HEK293 (cell line): ENCODE data around the gene STEAP1.
"Not testable (repeated sequence)": the region's sequence is repeated elsewhere in the genome, so short reads cannot be mapped to it uniquely, and the experiment has no call there.

Source experiments
- CTCF ChIA-PET: fragments of 350-600 bp; formaldehyde crosslinking; extraction: SDS; loops from one replicate; lab custom pipeline; 2021; ENCODE audit warnings: antibody characterized with exemption; lab: Yijun Ruan, JAX
- POLR2A ChIA-PET: fragments of 300-600 bp; formaldehyde crosslinking; extraction: SDS; loops from one replicate; lab custom pipeline; 2020; ENCODE audit warnings: antibody characterized with exemption, inconsistent platforms; lab: Yijun Ruan, JAX
- H3K27ac ChIP-seq: fragments of 200-500 bp; sonication (Bioruptor generic); 2 replicates; pipeline ENCODE4 v1.5.1; 2014; ENCODE audit warnings: low read depth, low read length, control low read depth, inconsistent platforms; ENCODE audit errors: extremely low read depth
- H3K36me3 ChIP-seq, 2 experiments: fragments of 200-500 bp in 1 of 2; sonication (Bioruptor generic) in 1 of 2; 1 replicate in 1 of 2; 2 replicates in 1 of 2; pipeline ENCODE4 v1.5.1; 2014 to 2017; ENCODE audit warnings: inconsistent platforms in 2 of 2, low read length in 2 of 2; ENCODE audit not compliant: control insufficient read depth in 2 of 2, insufficient read depth in 1 of 2
- H3K4me1 ChIP-seq: fragments of 200-500 bp; sonication (Bioruptor generic); 2 replicates; pipeline ENCODE4 v1.5.1; 2014; ENCODE audit warnings: mild to moderate bottlenecking, low read length, inconsistent platforms; ENCODE audit not compliant: control insufficient read depth, insufficient read depth
- H3K4me3 ChIP-seq: 2 replicates; pipeline ENCODE4 v1.5.1; 2011; ENCODE audit warnings: low read depth, mild to moderate bottlenecking, control low read depth, low read length, moderate library complexity
- H3K9me3 ChIP-seq: fragments of 200-500 bp; sonication (Bioruptor generic); 2 replicates; pipeline ENCODE4 v1.5.1; 2014; ENCODE audit warnings: low read depth, low read length, inconsistent platforms; ENCODE audit not compliant: control insufficient read depth, insufficient read depth
- CTCF ChIP-seq: fragments of 450-650 bp; formaldehyde crosslinking; IDR thresholded peaks from 2 replicates; pipeline ENCODE4 v1.5.1; 2016; ENCODE audit warnings: missing biosample characterization, missing genetic modification characterization
- GLIS1 ChIP-seq: fragments of 450-650 bp; formaldehyde crosslinking; IDR thresholded peaks from 2 replicates; pipeline ENCODE4 v1.5.1; 2016; ENCODE audit warnings: missing biosample characterization, missing genetic modification characterization
- GLIS2 ChIP-seq: fragments of 450-650 bp; formaldehyde crosslinking; IDR thresholded peaks from 2 replicates; pipeline ENCODE4 v1.5.1; 2016; ENCODE audit warnings: missing biosample characterization, missing genetic modification characterization
- KLF8 ChIP-seq: fragments of 450-650 bp; formaldehyde crosslinking; IDR thresholded peaks from 2 replicates; pipeline ENCODE4 v1.5.1; 2016; ENCODE audit warnings: missing biosample characterization, missing genetic modification characterization
- KLF9 ChIP-seq: fragments of 450-650 bp; formaldehyde crosslinking; IDR thresholded peaks from 2 replicates; pipeline ENCODE4 v1.5.1; 2016; ENCODE audit warnings: missing biosample characterization, missing genetic modification characterization, low read depth
- PATZ1 ChIP-seq: fragments of 450-650 bp; formaldehyde crosslinking; IDR thresholded peaks from 2 replicates; pipeline ENCODE4 v1.5.1; 2016; ENCODE audit warnings: missing biosample characterization, missing genetic modification characterization
- REST ChIP-seq: fragments of 450-650 bp; formaldehyde crosslinking; IDR thresholded peaks from 2 replicates; pipeline ENCODE4 v1.5.1; 2016; ENCODE audit warnings: missing biosample characterization, missing genetic modification characterization
- SP7 ChIP-seq: fragments of 450-650 bp; formaldehyde crosslinking; IDR thresholded peaks from 2 replicates; pipeline ENCODE4 v1.5.1; 2016; ENCODE audit warnings: missing biosample characterization, missing genetic modification characterization
- ZBTB26 ChIP-seq: fragments of 450-650 bp; formaldehyde crosslinking; optimal IDR thresholded peaks from 2 replicates; pipeline ENCODE3; 2016; ENCODE audit warnings: missing biosample characterization, mild to moderate bottlenecking, missing genetic modification characterization
- ZBTB6 ChIP-seq: fragments of 450-650 bp; formaldehyde crosslinking; IDR thresholded peaks from 2 replicates; pipeline ENCODE4 v1.5.1; 2017; ENCODE audit warnings: missing biosample characterization, missing genetic modification characterization
- ZEB2 ChIP-seq: fragments of 450-650 bp; formaldehyde crosslinking; IDR thresholded peaks from 2 replicates; pipeline ENCODE4 v1.5.1; 2016; ENCODE audit warnings: missing biosample characterization, missing genetic modification characterization
- ZFHX2 ChIP-seq: fragments of 450-650 bp; formaldehyde crosslinking; conservative IDR thresholded peaks from 2 replicates; pipeline ENCODE4 v1.5.1; 2016; ENCODE audit warnings: missing biosample characterization, missing genetic modification characterization
- ZFP37 ChIP-seq: fragments of 450-650 bp; formaldehyde crosslinking; IDR thresholded peaks from 2 replicates; pipeline ENCODE4 v1.5.1; 2016; ENCODE audit warnings: missing biosample characterization, missing genetic modification characterization
- ZFP69B ChIP-seq: fragments of 450-650 bp; formaldehyde crosslinking; IDR thresholded peaks from 2 replicates; pipeline ENCODE4 v1.5.1; 2016; ENCODE audit warnings: missing biosample characterization, missing genetic modification characterization
- ZNF2 ChIP-seq: fragments of 450-650 bp; formaldehyde crosslinking; IDR thresholded peaks from 2 replicates; pipeline ENCODE4 v1.5.1; 2016; ENCODE audit warnings: missing biosample characterization, missing genetic modification characterization
- ZNF335 ChIP-seq: fragments of 450-650 bp; formaldehyde crosslinking; conservative IDR thresholded peaks from 2 replicates; pipeline ENCODE4 v1.5.1; 2016; ENCODE audit warnings: missing biosample characterization, missing genetic modification characterization
- ZNF423 ChIP-seq: fragments of 450-650 bp; formaldehyde crosslinking; IDR thresholded peaks from 2 replicates; pipeline ENCODE4 v1.5.1; 2016; ENCODE audit warnings: missing biosample characterization, missing genetic modification characterization
- ZNF501 ChIP-seq: fragments of 450-650 bp; formaldehyde crosslinking; IDR thresholded peaks from 2 replicates; pipeline ENCODE4 v1.5.1; 2016; ENCODE audit warnings: missing biosample characterization, missing genetic modification characterization
- ZNF561 ChIP-seq: fragments of 450-650 bp; IDR thresholded peaks from 2 replicates; pipeline ENCODE4 v1.5.1; 2018; ENCODE audit warnings: missing biosample characterization, missing genetic modification characterization, borderline replicate concordance
- ZNF600 ChIP-seq: fragments of 450-650 bp; formaldehyde crosslinking; IDR thresholded peaks from 2 replicates; pipeline ENCODE4 v1.5.1; 2016; ENCODE audit warnings: missing biosample characterization, missing genetic modification characterization
- ZNF654 ChIP-seq: fragments of 450-650 bp; formaldehyde crosslinking; IDR thresholded peaks from 2 replicates; pipeline ENCODE4 v1.5.1; 2016; ENCODE audit warnings: low read depth, missing biosample characterization, missing genetic modification characterization
- ZNF660 ChIP-seq: fragments of 450-650 bp; IDR thresholded peaks from 2 replicates; pipeline ENCODE4 v1.5.1; 2018; ENCODE audit warnings: missing biosample characterization, mild to moderate bottlenecking, missing genetic modification characterization
- ZNF692 ChIP-seq: fragments of 450-650 bp; formaldehyde crosslinking; IDR thresholded peaks from 2 replicates; pipeline ENCODE4 v1.5.1; 2016; ENCODE audit warnings: missing biosample characterization, missing genetic modification characterization
- ZSCAN30 ChIP-seq: fragments of 450-650 bp; IDR thresholded peaks from 2 replicates; pipeline ENCODE4 v1.5.1; 2018; ENCODE audit warnings: missing biosample characterization, mild to moderate bottlenecking, missing genetic modification characterization, moderate library complexity

The STEAP1 gene

GRCh38 chr7:90153943-90154771 lies at the start of gene STEAP1:
Gene STEAP1, plus strand, starts transcription at chr7:90154469. Its CDS starts 5,320 bp downstream, at chr7:90159789.
- not testable (repeated sequence) for H3K9me3 ChIP-seq, H3K27ac ChIP-seq, H3K4me1 ChIP-seq, H3K36me3 ChIP-seq
- peak within 1 kb of the TSS; percentile 55 for H3K4me3 ChIP-seq
- CTCF ChIA-PET: interaction anchor here (0.6 to 2.9 kb wide), 20 partner anchors 11 to 1091 kb away, joined by 3 to 25 read pairs (median 5); partner anchors contain the start of gene STEAP2
- POLR2A ChIA-PET: interaction anchor here (0.9 kb wide), 1 partner anchor 58 kb away, joined by 4 read pairs; the partner anchor contains the start of gene STEAP2
- TF ChIP-seq ZNF660 (0 out of 2 replicates have a peak, but pooled peaks have one; percentile 43), ZNF2 (0 out of 2 replicates have a peak, but pooled peaks have one; percentile 26), ZEB2 (0 out of 2 replicates have a peak, but pooled peaks have one; percentile 43), ZSCAN30 (tag by site-specific recombination) (peak; percentile 83; the same call in 1 of the 2 replicates), ZFP37 (tag by site-specific recombination) (0 out of 2 replicates have a peak, but pooled peaks have one; percentile 52), GLIS2 (tag by site-specific recombination) (peak; percentile 79), ZNF501 (tag by site-specific recombination) (peak; percentile 83), ZBTB26 (tag by site-specific recombination) (peak; percentile 88), ZNF561 (tag by site-specific recombination) (0 out of 2 replicates have a peak, but pooled peaks have one; percentile 15), KLF9 (tag by site-specific recombination) (peak; percentile 71), ZNF692 (tag by site-specific recombination) (peak; percentile 92), ZNF600 (tag by site-specific recombination) (0 out of 2 replicates have a peak, but pooled peaks have one; percentile 54), GLIS1 (tag by site-specific recombination) (peak; percentile 83), ZFP69B (tag by site-specific recombination) (peak; percentile 92), ZFHX2 (0 out of 2 replicates have a peak, but pooled peaks have one; percentile 17), ZNF654 (tag by site-specific recombination) (0 out of 2 replicates have a peak, but pooled peaks have one; percentile 23), PATZ1 (tag by site-specific recombination) (peak; percentile 27; the same call in 1 of the 2 replicates), CTCF (peak; percentile 81), ZBTB6 (peak; percentile 89; the same call in 1 of the 2 replicates), ZNF335 (peak; percentile 40; the same call in 1 of the 2 replicates), KLF8 (tag by site-specific recombination) (peak; percentile 32; the same call in 1 of the 2 replicates), REST (peak; percentile 76), SP7 (peak; percentile 14; the same call in 1 of the 2 replicates), ZNF423 (tag by site-specific recombination) (0 out of 2 replicates have a peak, but pooled peaks have one; percentile 14)
